ENCODE data around the gene ACBD3. TPM values are rescaled to one million over a fixed set of nuclear protein-coding genes. Genes with fewer than 3 reads are reported as not detected.

The ACBD3 gene
- total RNA-seq, 1 donor from 2014 or later = 25.4 TPM

GRCh38 chr1:226148121-226148648 is 38.4 kb downstream of the ACBD3 start:
- no peaks in the 10 kb centered on the region for H3K4me1 Mint-ChIP-seq (ENCODE audit: low read depth)
- intact Hi-C loops (cut with micrococcal nuclease) = no loop called here
- no peaks in the 10 kb centered on the region for H3K9me3 Mint-ChIP-seq
- H3K36me3 Mint-ChIP-seq (ENCODE audit: low read depth) = peaks cover 56% of the 10 kb centered on the region
- no peak overlapping the region for H3K4me3 Mint-ChIP-seq (ENCODE audit: low read depth)
- no peak overlapping the region for H3K27ac Mint-ChIP-seq
- DNase-seq (ENCODE audit: low spot score) = no peak
- H3K27me3 Mint-ChIP-seq (ENCODE audit: low read depth) = no peaks in the 10 kb centered on the region

- Mint-ChIP-seq H3K4me3 (ENCODE audit: low read depth) (no peak overlapping the region), H3K9me3 (no peaks in the 10 kb centered on the region), H3K36me3 (ENCODE audit: low read depth) (peaks cover 40% of the 10 kb centered on the region), H3K27me3 (ENCODE audit: low read depth) (no peaks in the 10 kb centered on the region), H3K27ac (no peak overlapping the region), H3K4me1 (ENCODE audit: low read depth) (no peaks in the 10 kb centered on the region)
- intact Hi-C loops (cut with micrococcal nuclease) = no loop called here
- no peak for DNase-seq (ENCODE audit: low spot score)
Measured at GRCh38 chr1:226144045-226144444, 42.5 kb downstream of the ACBD3 start.

GRCh38 chr1:226135709-226136108 is 50.8 kb downstream of the ACBD3 start:
- no peaks in the 10 kb centered on the region for H3K9me3 Mint-ChIP-seq
- no peak for DNase-seq (ENCODE audit: low spot score)
- no peaks in the 10 kb centered on the region for H3K27me3 Mint-ChIP-seq (ENCODE audit: low read depth)
- H3K36me3 Mint-ChIP-seq (ENCODE audit: low read depth) = no peaks in the 10 kb centered on the region
- H3K4me3 Mint-ChIP-seq (ENCODE audit: low read depth) = no peak overlapping the region
- H3K4me1 Mint-ChIP-seq (ENCODE audit: low read depth) = no peaks in the 10 kb centered on the region
- intact Hi-C loops (cut with micrococcal nuclease) = no loop called here
- H3K27ac Mint-ChIP-seq = no peak overlapping the region

- no peaks in the 10 kb centered on the region for H3K9me3 Mint-ChIP-seq
- H3K36me3 Mint-ChIP-seq (ENCODE audit: low read depth) = no peaks in the 10 kb centered on the region
- no peak overlapping the region for H3K27ac Mint-ChIP-seq
- H3K4me1 Mint-ChIP-seq (ENCODE audit: low read depth) = no peaks in the 10 kb centered on the region
- no peak overlapping the region for H3K4me3 Mint-ChIP-seq (ENCODE audit: low read depth)
- intact Hi-C loops (cut with micrococcal nuclease) = no loop called here
- H3K27me3 Mint-ChIP-seq (ENCODE audit: low read depth) = no peaks in the 10 kb centered on the region
- no peak for DNase-seq (ENCODE audit: low spot score)
Measured at GRCh38 chr1:226135059-226135651, 51.4 kb downstream of the ACBD3 start.

- H3K27me3 Mint-ChIP-seq (ENCODE audit: low read depth) = no peaks in the 10 kb centered on the region
- intact Hi-C loops (cut with micrococcal nuclease) = no loop called here
- no peaks in the 10 kb centered on the region for H3K36me3 Mint-ChIP-seq (ENCODE audit: low read depth)
- H3K4me3 Mint-ChIP-seq (ENCODE audit: low read depth) = no peak overlapping the region
- no peak for DNase-seq (ENCODE audit: low spot score)
- H3K27ac Mint-ChIP-seq = no peak overlapping the region
- H3K9me3 Mint-ChIP-seq = no peaks in the 10 kb centered on the region
- H3K4me1 Mint-ChIP-seq (ENCODE audit: low read depth) = no peaks in the 10 kb centered on the region
Measured at GRCh38 chr1:226134170-226135058, 52.1 kb downstream of the ACBD3 start.

- no peak for DNase-seq (ENCODE audit: low spot score)
- no peak overlapping the region for H3K27ac Mint-ChIP-seq
- H3K27me3 Mint-ChIP-seq (ENCODE audit: low read depth) = no peaks in the 10 kb centered on the region
- H3K9me3 Mint-ChIP-seq = no peaks in the 10 kb centered on the region
- peaks cover under 1% of the 10 kb centered on the region for H3K4me1 Mint-ChIP-seq (ENCODE audit: low read depth)
- H3K36me3 Mint-ChIP-seq (ENCODE audit: low read depth) = no peaks in the 10 kb centered on the region
- no peak overlapping the region for H3K4me3 Mint-ChIP-seq (ENCODE audit: low read depth)
- intact Hi-C loops (cut with micrococcal nuclease) = no loop called here
Measured at GRCh38 chr1:226133504-226134123, 52.9 kb downstream of the ACBD3 start.

- H3K4me3 Mint-ChIP-seq (ENCODE audit: low read depth) = no peak overlapping the region
- no peak for DNase-seq (ENCODE audit: low spot score)
- peaks cover 4% of the 10 kb centered on the region for H3K4me1 Mint-ChIP-seq (ENCODE audit: low read depth)
- H3K27ac Mint-ChIP-seq = no peak overlapping the region
- intact Hi-C loops (cut with micrococcal nuclease) = no loop called here
- no peaks in the 10 kb centered on the region for H3K36me3 Mint-ChIP-seq (ENCODE audit: low read depth)
- no peaks in the 10 kb centered on the region for H3K9me3 Mint-ChIP-seq
- no peaks in the 10 kb centered on the region for H3K27me3 Mint-ChIP-seq (ENCODE audit: low read depth)
Measured at GRCh38 chr1:226132728-226133503, 53.6 kb downstream of the ACBD3 start.

- no peaks in the 10 kb centered on the region for H3K27me3 Mint-ChIP-seq (ENCODE audit: low read depth)
- DNase-seq (ENCODE audit: low spot score) = no peak
- H3K27ac Mint-ChIP-seq = no peak overlapping the region
- H3K4me1 Mint-ChIP-seq (ENCODE audit: low read depth) = peaks cover 15% of the 10 kb centered on the region
- no peaks in the 10 kb centered on the region for H3K36me3 Mint-ChIP-seq (ENCODE audit: low read depth)
- H3K4me3 Mint-ChIP-seq (ENCODE audit: low read depth) = no peak overlapping the region
- intact Hi-C loops (cut with micrococcal nuclease) = no loop called here
- H3K9me3 Mint-ChIP-seq = no peaks in the 10 kb centered on the region
Measured at GRCh38 chr1:226131639-226132038, 54.9 kb downstream of the ACBD3 start.

- H3K4me1 Mint-ChIP-seq (ENCODE audit: low read depth) = peaks cover 24% of the 10 kb centered on the region
- no peak for DNase-seq (ENCODE audit: low spot score)
- H3K4me3 Mint-ChIP-seq (ENCODE audit: low read depth) = no peak overlapping the region
- H3K9me3 Mint-ChIP-seq = no peaks in the 10 kb centered on the region
- no peaks in the 10 kb centered on the region for H3K36me3 Mint-ChIP-seq (ENCODE audit: low read depth)
- H3K27me3 Mint-ChIP-seq (ENCODE audit: low read depth) = no peaks in the 10 kb centered on the region
- intact Hi-C loops (cut with micrococcal nuclease) = loop anchor here (10.0 kb wide), 1 partner anchor 276 kb away; the partner anchor contains the start of gene PARP1
- H3K27ac Mint-ChIP-seq = no peak overlapping the region
Measured at GRCh38 chr1:226129230-226129629, 57.3 kb downstream of the ACBD3 start.

GRCh38 chr1:226128487-226129075 is 58.0 kb downstream of the ACBD3 start:
- no peak overlapping the region for H3K4me3 Mint-ChIP-seq (ENCODE audit: low read depth)
- H3K36me3 Mint-ChIP-seq (ENCODE audit: low read depth) = no peaks in the 10 kb centered on the region
- peaks cover 4% of the 10 kb centered on the region for H3K27me3 Mint-ChIP-seq (ENCODE audit: low read depth)
- no peak for DNase-seq (ENCODE audit: low spot score)
- H3K9me3 Mint-ChIP-seq = no peaks in the 10 kb centered on the region
- intact Hi-C loops (cut with micrococcal nuclease) = loop anchor here (10.0 kb wide), 1 partner anchor 276 kb away; the partner anchor contains the start of gene PARP1
- no peak overlapping the region for H3K27ac Mint-ChIP-seq
- H3K4me1 Mint-ChIP-seq (ENCODE audit: low read depth) = peaks cover 29% of the 10 kb centered on the region

- peaks cover 35% of the 10 kb centered on the region for H3K4me1 Mint-ChIP-seq (ENCODE audit: low read depth)
- H3K9me3 Mint-ChIP-seq = no peaks in the 10 kb centered on the region
- intact Hi-C loops (cut with micrococcal nuclease) = loop anchor here (10.0 kb wide), 1 partner anchor 278 kb away; the partner anchor contains the start of gene PARP1
Measured at GRCh38 chr1:226126824-226127569, 59.5 kb downstream of the ACBD3 start.

More at GRCh38 chr1:226126824-226127569, 59.5 kb downstream of the ACBD3 start:
- peaks cover 8% of the 10 kb centered on the region for H3K27me3 Mint-ChIP-seq (ENCODE audit: low read depth)
- no peak overlapping the region for H3K4me3 Mint-ChIP-seq (ENCODE audit: low read depth)
- H3K36me3 Mint-ChIP-seq (ENCODE audit: low read depth) = no peaks in the 10 kb centered on the region
- H3K27ac Mint-ChIP-seq = no peak overlapping the region
- no peak for DNase-seq (ENCODE audit: low spot score)

Data from activated T-helper 2 cell treated with anti-CD3 and anti-CD28 coated beads, Interferon-gamma antibody, Interleukin-2, Interleukin-4, amounts not matched to agents 10 μg/mL and 5 μg/mL and 100 μg/mL, durations not matched to agents 14 hours and 24 hours and 36 hours (primary cell).